ENCODE data around the gene ANKLE2. TPM values are rescaled to one million over a fixed set of nuclear protein-coding genes. Genes with fewer than 3 reads are reported as not detected.

ANKLE2 gene
- total and polyA plus RNA-seq, 10 of the 15 experiments (the other 5 are each of a cell fraction or from before 2014, with no cell fraction given), result 4.3 to 89.4 (median 53.0) TPM

- TF ChIP-seq, protein P1, sequence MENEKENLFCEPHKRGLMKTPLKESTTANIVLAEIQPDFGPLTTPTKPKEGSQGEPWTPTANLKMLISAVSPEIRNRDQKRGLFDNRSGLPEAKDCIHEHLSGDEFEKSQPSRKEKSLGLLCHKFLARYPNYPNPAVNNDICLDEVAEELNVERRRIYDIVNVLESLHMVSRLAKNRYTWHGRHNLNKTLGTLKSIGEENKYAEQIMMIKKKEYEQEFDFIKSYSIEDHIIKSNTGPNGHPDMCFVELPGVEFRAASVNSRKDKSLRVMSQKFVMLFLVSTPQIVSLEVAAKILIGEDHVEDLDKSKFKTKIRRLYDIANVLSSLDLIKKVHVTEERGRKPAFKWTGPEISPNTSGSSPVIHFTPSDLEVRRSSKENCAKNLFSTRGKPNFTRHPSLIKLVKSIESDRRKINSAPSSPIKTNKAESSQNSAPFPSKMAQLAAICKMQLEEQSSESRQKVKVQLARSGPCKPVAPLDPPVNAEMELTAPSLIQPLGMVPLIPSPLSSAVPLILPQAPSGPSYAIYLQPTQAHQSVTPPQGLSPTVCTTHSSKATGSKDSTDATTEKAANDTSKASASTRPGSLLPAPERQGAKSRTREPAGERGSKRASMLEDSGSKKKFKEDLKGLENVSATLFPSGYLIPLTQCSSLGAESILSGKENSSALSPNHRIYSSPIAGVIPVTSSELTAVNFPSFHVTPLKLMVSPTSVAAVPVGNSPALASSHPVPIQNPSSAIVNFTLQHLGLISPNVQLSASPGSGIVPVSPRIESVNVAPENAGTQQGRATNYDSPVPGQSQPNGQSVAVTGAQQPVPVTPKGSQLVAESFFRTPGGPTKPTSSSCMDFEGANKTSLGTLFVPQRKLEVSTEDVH (IDR thresholded peaks at IDR 0.05; ENCODE audit: low read depth, partially characterized antibody), result no peak
- TF ChIP-seq NRF1 (conservative IDR thresholded peaks at IDR 0.05; ENCODE audit: low read depth, low read length), result no peak
- TF ChIP-seq ZBTB33 (IDR thresholded peaks at IDR 0.05), result no peak
- TF ChIP-seq IKZF2 (IDR thresholded peaks at IDR 0.05), result no peak
These were observed 24.7 kb downstream of the ANKLE2 start (continued) for GRCh38 chr12:132736913-132737312.

DNA sequence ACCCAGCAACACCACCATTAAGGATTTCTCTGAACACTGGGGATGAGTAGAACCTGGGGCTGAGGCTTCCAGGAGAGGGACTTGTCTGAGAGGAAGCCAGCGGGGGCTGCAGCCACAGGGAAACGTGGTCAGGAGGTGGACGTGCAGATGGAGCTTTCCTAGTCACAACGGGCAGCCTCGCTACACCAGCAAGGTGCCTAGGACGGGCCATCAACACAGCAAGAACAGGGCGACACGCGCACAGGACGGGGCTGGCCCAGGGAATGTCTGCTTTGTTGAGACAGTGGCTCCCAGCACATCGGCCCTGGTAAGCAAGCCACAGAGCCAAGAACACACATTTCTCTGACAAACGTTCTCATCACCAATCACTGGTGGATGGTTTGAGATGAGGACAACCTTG, 25.3 kb downstream of the ANKLE2 start:
- Histone ChIP-seq H4K20me1 (ENCODE audit: control insufficient read depth, insufficient read depth) (no peaks in the 10 kb centered on the region), H3K36me3 (ENCODE audit: control insufficient read depth in 2 of 2, insufficient read depth in 2 of 2, low read length in 1 of 2) (peaks cover 36 to 41% of the 10 kb centered on the region in 2 experiments), H3K27ac (ENCODE audit: control insufficient read depth, insufficient read depth) (no peak overlapping the region), H3K9me3 (replicated peaks; ENCODE audit: control insufficient read depth, insufficient read depth, low read length) (no peaks in the 10 kb centered on the region), H3K4me3 (no peak overlapping the region), H3K27me3 (replicated peaks in 1 of 2; ENCODE audit: control insufficient read depth in 2 of 2, insufficient read depth in 2 of 2, low read length in 1 of 2) (no peaks in the 10 kb centered on the region), H3K4me1 (ENCODE audit: control insufficient read depth, insufficient read depth, low read length) (no peaks in the 10 kb centered on the region), H2AFZ (ENCODE audit: control insufficient read depth, low read depth, low read length) (no peak overlapping the region), H3K9ac (ENCODE audit: control insufficient read depth, insufficient read depth, low read length) (no peak overlapping the region), H3K79me2 (ENCODE audit: control insufficient read depth, insufficient read depth, low read length) (no peaks in the 10 kb centered on the region), H3K4me2 (ENCODE audit: control insufficient read depth, insufficient read depth) (no peak overlapping the region)
- FAIRE-seq (no peak), DNase-seq (ENCODE audit: low read depth, low spot score) (no peak), ATAC-seq (no peak)
- intact Hi-C loops (cut with micrococcal nuclease; ENCODE audit: unreplicated experiment), result no loop called here
- in situ Hi-C loops (cut with MboI), result no loop called here
- no TSS peak for BruUV-seq (replicated peaks)
- TF ChIP-seq TBL1XR1 (IDR thresholded peaks at IDR 0.05; ENCODE audit: low read depth, low read length), result no peak
- no peak for TF ChIP-seq MXI1 (IDR thresholded peaks at IDR 0.05; ENCODE audit: low read depth, low read length)
- no peak for TF ChIP-seq ATF3 (IDR thresholded peaks at IDR 0.05; ENCODE audit: borderline replicate concordance, extremely low read depth, low read depth, low read length)
- TF ChIP-seq, protein P2, sequence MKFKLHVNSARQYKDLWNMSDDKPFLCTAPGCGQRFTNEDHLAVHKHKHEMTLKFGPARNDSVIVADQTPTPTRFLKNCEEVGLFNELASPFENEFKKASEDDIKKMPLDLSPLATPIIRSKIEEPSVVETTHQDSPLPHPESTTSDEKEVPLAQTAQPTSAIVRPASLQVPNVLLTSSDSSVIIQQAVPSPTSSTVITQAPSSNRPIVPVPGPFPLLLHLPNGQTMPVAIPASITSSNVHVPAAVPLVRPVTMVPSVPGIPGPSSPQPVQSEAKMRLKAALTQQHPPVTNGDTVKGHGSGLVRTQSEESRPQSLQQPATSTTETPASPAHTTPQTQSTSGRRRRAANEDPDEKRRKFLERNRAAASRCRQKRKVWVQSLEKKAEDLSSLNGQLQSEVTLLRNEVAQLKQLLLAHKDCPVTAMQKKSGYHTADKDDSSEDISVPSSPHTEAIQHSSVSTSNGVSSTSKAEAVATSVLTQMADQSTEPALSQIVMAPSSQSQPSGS (IDR thresholded peaks at IDR 0.05; ENCODE audit: low read length), result no peak
- 86% methylated on average over 12 of the region's 12 CpGs for WGBS (ENCODE audit: insufficient coverage, insufficient replicate concordance, low lambda C conversion rate, missing lambda C conversion rate)
- RAD21 ChIA-PET (ENCODE audit: unreplicated experiment), result no interaction called here
- POLR2A ChIA-PET, result no interaction called here
- SMC1A ChIA-PET (ENCODE audit: uncharacterized antibody, unreplicated experiment), result no interaction called here
- CTCF ChIA-PET, result interaction anchor here (0.7 kb wide), 1 partner anchor 91 kb away, joined by 3 read pairs; no protein-coding TSS in a partner anchor
